SK-N-MC (cell line): Measurements from ENCODE around the gene PLA2G4D.

Experiments used
- EZH2 ChIP-seq: fragments of 200-600 bp; sonication (generic); IDR thresholded peaks from one replicate; pipeline ENCODE4 v1.6.1; 2017; ENCODE audit warnings: antibody characterized with exemption
- FOXP2 ChIP-seq: optimal IDR thresholded peaks from 2 replicates; pipeline ENCODE3; 2011; ENCODE audit warnings: mild to moderate bottlenecking, moderate library complexity; ENCODE audit not compliant: insufficient read depth; ENCODE audit errors: extremely low read length, control extremely low read depth
- POLR2AphosphoS5 ChIP-seq: IDR thresholded peaks from 2 replicates; pipeline ENCODE4 v1.6.1; 2012; ENCODE audit warnings: mild to moderate bottlenecking, low read depth, low read length, borderline replicate concordance

GRCh38 chr15:42143356-42143755 is 49.0 kb upstream of the PLA2G4D start:
- no peak for TF ChIP-seq EZH2
- TF ChIP-seq POLR2AphosphoS5, result no peak
- TF ChIP-seq FOXP2, result no peak
